NCI-H2196 treated with DMSO at 0.1 percent for 48 hours (cell line): ENCODE results near the gene ZNF512.
"Not testable (repeated sequence)": the region's sequence is repeated elsewhere in the genome, so short reads cannot be mapped to it uniquely, and the experiment has no call there.

Experiments used
- DNase-seq: peaks from one replicate; lab custom pipeline; 2025; ENCODE audit not compliant: unreplicated experiment; lab: John Stamatoyannopoulos, UW

ZNF512 gene

GRCh38 chr2:27582695-27583389, at the start of gene ZNF512:
Gene ZNF512, plus strand, starts transcription at chr2:27583042. Its CDS starts 71 bp downstream, at chr2:27583113.
- DNase-seq = peak; percentile 85

GRCh38 chr2:27537287-27537686, 45.6 kb upstream of the ZNF512 start:
- DNase-seq = no peak

GRCh38 chr2:27538839-27539450, 43.9 kb upstream of the ZNF512 start:
- not testable (repeated sequence) for DNase-seq

GRCh38 chr2:27539649-27540048, 43.2 kb upstream of the ZNF512 start:
- not testable (repeated sequence) for DNase-seq

- DNase-seq = no peak
Observed at GRCh38 chr2:27544143-27544821, 38.6 kb upstream of the ZNF512 start.

- no peak for DNase-seq
Observed at GRCh38 chr2:27545348-27546141, 37.3 kb upstream of the ZNF512 start.

- DNase-seq = no peak
Observed at GRCh38 chr2:27549303-27549702, 33.5 kb upstream of the ZNF512 start.

- no peak for DNase-seq
Observed at GRCh38 chr2:27551514-27551913, 31.3 kb upstream of the ZNF512 start.

- no peak for DNase-seq
Observed at GRCh38 chr2:27552941-27553340, 29.9 kb upstream of the ZNF512 start.

GRCh38 chr2:27554451-27554850, 28.4 kb upstream of the ZNF512 start:
- not testable (repeated sequence) for DNase-seq

GRCh38 chr2:27559228-27559627, 23.6 kb upstream of the ZNF512 start:
- no peak for DNase-seq

GRCh38 chr2:27561060-27561459, 21.8 kb upstream of the ZNF512 start:
- no peak for DNase-seq

GRCh38 chr2:27566628-27567027, 16.2 kb upstream of the ZNF512 start:
- DNase-seq = no peak

GRCh38 chr2:27569398-27569797, 13.4 kb upstream of the ZNF512 start:
- no peak for DNase-seq

GRCh38 chr2:27571197-27571596, 11.6 kb upstream of the ZNF512 start:
- DNase-seq = no peak

- no peak for DNase-seq
Observed at GRCh38 chr2:27571681-27572080, 11.2 kb upstream of the ZNF512 start.

- DNase-seq = no peak
Observed at GRCh38 chr2:27572439-27572838, 10.4 kb upstream of the ZNF512 start.

- no peak for DNase-seq
Observed at GRCh38 chr2:27572998-27573429, 9.8 kb upstream of the ZNF512 start.

GRCh38 chr2:27573452-27573851, 9.4 kb upstream of the ZNF512 start:
- no peak for DNase-seq

GRCh38 chr2:27581417-27582128, 1.3 kb upstream of the ZNF512 start:
- no peak for DNase-seq
